Measurements from ENCODE around the gene PLPPR3.

DNA sequence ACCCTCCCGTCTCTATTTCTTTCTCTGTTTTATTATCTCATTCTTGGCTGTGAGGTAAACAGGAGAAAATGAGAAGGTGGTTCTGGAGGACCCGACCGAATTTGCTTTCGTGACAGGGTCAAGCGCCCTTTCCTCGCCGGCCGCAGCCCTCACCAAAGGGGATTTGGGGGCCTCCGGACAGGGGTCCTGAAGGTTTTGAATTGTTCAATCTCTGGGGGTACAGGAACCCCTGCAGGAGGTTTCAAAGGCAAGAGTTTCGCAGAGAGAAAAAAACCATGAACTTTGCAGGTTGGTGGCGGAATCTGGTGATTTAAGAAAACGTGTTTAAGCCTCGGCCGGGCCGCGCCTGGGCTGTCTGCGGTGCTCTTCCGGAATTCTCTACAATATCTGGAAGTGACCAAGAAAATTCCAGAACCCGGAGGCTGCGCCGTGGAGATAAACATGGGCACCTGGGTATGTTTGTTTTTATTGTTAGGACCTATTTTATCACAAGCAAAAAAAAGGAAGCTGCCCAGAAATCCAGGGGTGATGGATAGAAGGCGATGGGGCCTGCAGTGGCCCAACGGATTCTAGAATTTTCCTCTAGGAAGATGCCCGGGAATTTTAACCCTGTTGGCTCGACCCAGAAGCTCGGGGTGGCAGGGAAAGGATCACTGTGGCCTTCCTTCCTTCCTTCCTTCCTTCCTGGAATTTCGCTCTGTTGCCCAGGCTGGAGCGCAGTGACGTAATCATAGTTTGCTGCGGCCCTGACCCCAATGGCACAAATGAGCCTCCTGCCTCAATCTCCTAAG, 38.7 kb downstream of the PLPPR3 start:
- TF ChIP-seq, protein P1, sequence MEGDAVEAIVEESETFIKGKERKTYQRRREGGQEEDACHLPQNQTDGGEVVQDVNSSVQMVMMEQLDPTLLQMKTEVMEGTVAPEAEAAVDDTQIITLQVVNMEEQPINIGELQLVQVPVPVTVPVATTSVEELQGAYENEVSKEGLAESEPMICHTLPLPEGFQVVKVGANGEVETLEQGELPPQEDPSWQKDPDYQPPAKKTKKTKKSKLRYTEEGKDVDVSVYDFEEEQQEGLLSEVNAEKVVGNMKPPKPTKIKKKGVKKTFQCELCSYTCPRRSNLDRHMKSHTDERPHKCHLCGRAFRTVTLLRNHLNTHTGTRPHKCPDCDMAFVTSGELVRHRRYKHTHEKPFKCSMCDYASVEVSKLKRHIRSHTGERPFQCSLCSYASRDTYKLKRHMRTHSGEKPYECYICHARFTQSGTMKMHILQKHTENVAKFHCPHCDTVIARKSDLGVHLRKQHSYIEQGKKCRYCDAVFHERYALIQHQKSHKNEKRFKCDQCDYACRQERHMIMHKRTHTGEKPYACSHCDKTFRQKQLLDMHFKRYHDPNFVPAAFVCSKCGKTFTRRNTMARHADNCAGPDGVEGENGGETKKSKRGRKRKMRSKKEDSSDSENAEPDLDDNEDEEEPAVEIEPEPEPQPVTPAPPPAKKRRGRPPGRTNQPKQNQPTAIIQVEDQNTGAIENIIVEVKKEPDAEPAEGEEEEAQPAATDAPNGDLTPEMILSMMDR (IDR thresholded peaks at IDR 0.05 in 2 of 3, conservative IDR thresholded peaks at IDR 0.05 in 1 of 3; ENCODE audit: insufficient read depth in 2 of 3, low read depth in 1 of 3, low read length in 3 of 3): no peak
- no peak for TF ChIP-seq HMG20A (CRISPR knock-in tag; conservative IDR thresholded peaks at IDR 0.05)
- no peak for TF ChIP-seq ZNF121 (CRISPR knock-in tag; conservative IDR thresholded peaks at IDR 0.05)
- no peak for TF ChIP-seq BACH1 (tag; IDR thresholded peaks at IDR 0.05)
- TF ChIP-seq SRSF3 (IDR thresholded peaks at IDR 0.05; ENCODE audit: insufficient read depth, low read length): no peak
- TF ChIP-seq TAF1 (IDR thresholded peaks at IDR 0.05; ENCODE audit: control insufficient read depth, extremely low read depth, insufficient read depth, low read length, severe bottlenecking): no peak
- no peak for TF ChIP-seq PURB (CRISPR knock-in tag; IDR thresholded peaks at IDR 0.05; ENCODE audit: low read depth)

All from K562 (cell line).